Trophoblast cell (in vitro differentiated cells and primary cell): ENCODE data around the gene THOC7.

Source experiments
- DNase-seq, 2 donors: peaks; one replicate each; pipeline ENCODE4 v3.0.0-alpha.2; 2016
- H2AFZ ChIP-seq: 2 replicates; pipeline ENCODE4 v1.6.1; 2013; ENCODE audit warnings: low read length, moderate library complexity, mild to moderate bottlenecking; ENCODE audit not compliant: insufficient read depth, poor library complexity
- H2AK5ac ChIP-seq: 2 replicates; pipeline ENCODE4 v1.6.1; 2013; ENCODE audit warnings: mild to moderate bottlenecking, low read length
- H2BK120ac ChIP-seq: 2 replicates; pipeline ENCODE4 v1.6.1; 2013; ENCODE audit warnings: low read length, mild to moderate bottlenecking, moderate library complexity; ENCODE audit not compliant: insufficient read depth, poor library complexity
- H2BK12ac ChIP-seq: 2 replicates; pipeline ENCODE4 v1.6.1; 2013; ENCODE audit warnings: mild to moderate bottlenecking, low read length, moderate library complexity
- H2BK5ac ChIP-seq: 2 replicates; pipeline ENCODE4 v1.6.1; 2013; ENCODE audit warnings: low read length, low read depth, moderate library complexity, mild to moderate bottlenecking; ENCODE audit not compliant: poor library complexity
- H3K14ac ChIP-seq: 2 replicates; pipeline ENCODE4 v1.6.1; 2013; ENCODE audit warnings: mild to moderate bottlenecking, low read length
- H3K18ac ChIP-seq: 2 replicates; pipeline ENCODE4 v1.6.1; 2013; ENCODE audit warnings: mild to moderate bottlenecking, low read length
- H3K23ac ChIP-seq: 2 replicates; pipeline ENCODE4 v1.6.1; 2013; ENCODE audit warnings: low read length
- H3K27ac ChIP-seq: 2 replicates; pipeline ENCODE4 v1.5.1; 2013; ENCODE audit warnings: low read depth, mild to moderate bottlenecking, inconsistent platforms, low read length, moderate library complexity
- H3K27me3 ChIP-seq: 2 replicates; pipeline ENCODE4 v1.6.1; 2013; ENCODE audit warnings: inconsistent platforms, mild to moderate bottlenecking, low read length, moderate library complexity; ENCODE audit not compliant: insufficient read depth
- H3K36me3 ChIP-seq, 2 experiments: 1 replicate in 1 of 2; 2 replicates in 1 of 2; pipeline ENCODE4 v1.6.1; 2013; ENCODE audit warnings: low read length in 2 of 2, mild to moderate bottlenecking in 2 of 2, moderate library complexity in 1 of 2; ENCODE audit not compliant: insufficient read depth in 2 of 2, control insufficient read depth in 1 of 2
- H3K4ac ChIP-seq: 2 replicates; pipeline ENCODE4 v1.6.1; 2013; ENCODE audit warnings: low read depth, mild to moderate bottlenecking, low read length, moderate library complexity
- H3K4me1 ChIP-seq, 2 experiments: 1 replicate in 1 of 2; 2 replicates in 1 of 2; pipeline ENCODE4 v1.6.1; 2013; ENCODE audit warnings: low read length in 2 of 2, mild to moderate bottlenecking in 2 of 2, moderate library complexity in 1 of 2; ENCODE audit not compliant: insufficient read depth in 2 of 2, control insufficient read depth in 1 of 2
- H3K4me2 ChIP-seq: 2 replicates; pipeline ENCODE4 v1.6.1; 2013; ENCODE audit warnings: inconsistent platforms, mild to moderate bottlenecking, low read length, moderate library complexity
- H3K4me3 ChIP-seq: 2 replicates; pipeline ENCODE4 v1.5.1; 2013; ENCODE audit warnings: mild to moderate bottlenecking, low read depth, low read length, inconsistent platforms
- H3K79me1 ChIP-seq: one replicate; pipeline ENCODE4 v1.6.1; 2013; ENCODE audit warnings: low read length
- H3K79me2 ChIP-seq: 2 replicates; pipeline ENCODE4 v1.6.1; 2013; ENCODE audit warnings: low read length, mild to moderate bottlenecking; ENCODE audit not compliant: control insufficient read depth, insufficient read depth, poor library complexity
- H3K9ac ChIP-seq: 2 replicates; pipeline ENCODE4 v1.6.1; 2013; ENCODE audit warnings: mild to moderate bottlenecking, low read length
- H3K9me3 ChIP-seq: 2 replicates; pipeline ENCODE4 v1.6.1; 2013; ENCODE audit warnings: low read depth, mild to moderate bottlenecking, control low read depth, inconsistent platforms, low read length; ENCODE audit not compliant: insufficient read depth
- H4K12ac ChIP-seq: 2 replicates; pipeline ENCODE4 v1.6.1; 2013; ENCODE audit warnings: low read depth, mild to moderate bottlenecking, low read length, moderate library complexity
- H4K8ac ChIP-seq: 2 replicates; pipeline ENCODE4 v1.6.1; 2013; ENCODE audit warnings: low read depth, mild to moderate bottlenecking, low read length, moderate library complexity
- H4K91ac ChIP-seq: one replicate; pipeline ENCODE4 v1.6.1; 2013; ENCODE audit warnings: low read depth, mild to moderate bottlenecking, low read length, moderate library complexity
- WGBS: extraction: QIAGEN DNeasy Blood & Tissue Kit; methylation state at CpG from one replicate; pipeline ENCODE4 v1.1.7; 2013; ENCODE audit warnings: missing lambda C conversion rate; ENCODE audit not compliant: insufficient read length, insufficient coverage; ENCODE audit errors: extremely low coverage; 5-methylcytosine and 5-hydroxymethylcytosine counted together

Gene THOC7

DNA sequence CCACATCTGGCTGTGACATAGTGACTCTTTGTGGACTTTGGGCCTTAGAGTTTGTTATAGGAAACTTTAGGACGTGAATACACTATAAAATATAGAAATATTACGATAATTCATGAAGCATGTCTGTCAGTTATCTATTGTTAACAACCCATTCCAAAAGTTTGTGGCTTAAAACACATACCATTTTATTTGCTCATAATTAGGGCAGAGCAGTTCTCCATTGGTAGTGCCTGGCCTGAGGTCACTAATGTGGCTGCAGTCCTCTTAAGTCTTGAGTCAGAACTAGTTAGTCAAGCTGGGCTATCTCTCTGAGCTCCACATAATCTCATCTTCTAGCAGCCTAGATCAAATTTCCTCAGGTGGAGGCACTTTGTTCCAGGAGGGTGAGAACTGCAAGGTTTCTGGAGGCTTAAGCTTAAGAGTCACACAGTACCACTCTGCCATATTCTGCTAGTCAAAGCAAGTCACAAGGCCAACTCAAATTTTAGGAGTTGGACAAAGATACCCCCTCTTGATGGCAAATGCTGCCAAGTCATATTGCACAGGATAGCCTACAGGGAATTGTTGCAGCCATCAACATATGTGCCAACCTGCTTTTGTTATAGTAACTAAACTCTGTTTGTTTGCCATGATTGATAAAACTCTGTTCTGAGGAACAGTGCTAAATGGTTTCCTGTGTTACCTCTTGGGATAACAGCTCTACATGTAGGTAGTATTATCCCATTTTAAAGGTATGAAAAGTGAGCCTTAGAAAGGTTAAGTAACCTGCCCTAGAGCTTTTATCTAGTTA lies 8.7 kb upstream of the THOC7 start:
- Histone ChIP-seq H3K27ac (peak overlapping the region; percentile 44), H4K12ac (no peak overlapping the region), H3K4me3 (no peak overlapping the region), H3K9ac (no peak overlapping the region), H3K36me3 (no peaks in the 10 kb centered on the region), H4K91ac (no peak overlapping the region), H2AFZ (no peak overlapping the region), H3K79me1 (no peaks in the 10 kb centered on the region), H2BK12ac (peak overlapping the region; percentile 4), H3K4me2 (no peak overlapping the region), H3K79me2 (peaks cover 4% of the 10 kb centered on the region), H3K4ac (peak overlapping the region; percentile 41), H2AK5ac (no peak overlapping the region), H4K8ac (no peak overlapping the region), H2BK5ac (no peak overlapping the region), H3K27me3 (no peaks in the 10 kb centered on the region), H3K23ac (no peak overlapping the region), H3K9me3 (no peaks in the 10 kb centered on the region), H3K4me1 (peaks cover 2 to 4% of the 10 kb centered on the region in 2 experiments), H3K14ac (no peak overlapping the region), H2BK120ac (no peak overlapping the region), H3K18ac (no peak overlapping the region)
- WGBS: no CpG with 5 or more reads among the region's 2 CpGs
- DNase-seq: peak; percentile 69 to 88

GRCh38 chr3:63870615-63871005 lies 7.0 kb upstream of the THOC7 start:
- Histone ChIP-seq H3K23ac (no peak overlapping the region), H4K8ac (no peak overlapping the region), H2AK5ac (no peak overlapping the region), H3K27ac (no peak overlapping the region), H3K4me2 (no peak overlapping the region), H3K27me3 (no peaks in the 10 kb centered on the region), H3K9me3 (no peaks in the 10 kb centered on the region), H3K4me1 (peaks cover 2 to 4% of the 10 kb centered on the region in 2 experiments), H2BK5ac (no peak overlapping the region), H2BK12ac (no peak overlapping the region), H3K9ac (no peak overlapping the region), H3K14ac (no peak overlapping the region), H3K79me1 (no peaks in the 10 kb centered on the region), H4K91ac (no peak overlapping the region), H3K18ac (no peak overlapping the region), H3K4me3 (no peak overlapping the region), H3K36me3 (peaks cover 1 to 2% of the 10 kb centered on the region in 2 experiments), H3K79me2 (peaks cover 4% of the 10 kb centered on the region), H2BK120ac (no peak overlapping the region), H3K4ac (no peak overlapping the region), H4K12ac (no peak overlapping the region), H2AFZ (no peak overlapping the region)
- no peak for DNase-seq
- WGBS: no CpG with 5 or more reads among the region's 2 CpGs

GRCh38 chr3:63869940-63870614 lies 6.5 kb upstream of the THOC7 start:
- Histone ChIP-seq H2AK5ac (no peak overlapping the region), H4K8ac (no peak overlapping the region)
- WGBS: no CpG with 5 or more reads among the region's 3 CpGs

GRCh38 chr3:63867225-63867624 lies 3.6 kb upstream of the THOC7 start:
- Histone ChIP-seq H3K27me3 (no peaks in the 10 kb centered on the region), H3K36me3 (peaks cover 1 to 2% of the 10 kb centered on the region in 2 experiments), H2BK5ac (no peak overlapping the region), H2AK5ac (no peak overlapping the region), H4K91ac (no peak overlapping the region), H3K9me3 (no peaks in the 10 kb centered on the region), H3K79me2 (peaks cover 18% of the 10 kb centered on the region), H3K23ac (no peak overlapping the region), H2BK120ac (no peak overlapping the region), H4K8ac (no peak overlapping the region), H3K18ac (no peak overlapping the region), H3K4me3 (no peak overlapping the region), H3K4me2 (no peak overlapping the region), H3K4me1 (peaks cover 5 to 6% of the 10 kb centered on the region in 2 experiments), H2AFZ (no peak overlapping the region), H3K27ac (no peak overlapping the region), H4K12ac (no peak overlapping the region), H2BK12ac (no peak overlapping the region), H3K79me1 (peaks cover 13% of the 10 kb centered on the region), H3K4ac (no peak overlapping the region), H3K14ac (no peak overlapping the region), H3K9ac (no peak overlapping the region)
- no CpG with 5 or more reads among the region's 1 CpG for whole genome bisulfite sequencing
- no peak for DNase-seq

More at GRCh38 chr3:63869940-63870614, 6.5 kb upstream of the THOC7 start:
- no peak overlapping the region for H2BK120ac ChIP-seq
- no peak overlapping the region for H3K4me3 ChIP-seq
- no peak for DNase-seq
- H3K9ac ChIP-seq: no peak overlapping the region
- peaks cover 1 to 2% of the 10 kb centered on the region in 2 experiments for H3K36me3 ChIP-seq
- H3K9me3 ChIP-seq: no peaks in the 10 kb centered on the region
- peaks cover 2% of the 10 kb centered on the region for H3K79me2 ChIP-seq
- no peak overlapping the region for H4K12ac ChIP-seq
- no peak overlapping the region for H3K4ac ChIP-seq
- H2BK12ac ChIP-seq: no peak overlapping the region
- no peak overlapping the region for H3K14ac ChIP-seq
- no peak overlapping the region for H4K91ac ChIP-seq
- no peak overlapping the region for H3K4me2 ChIP-seq
- H2AFZ ChIP-seq: no peak overlapping the region
- peaks cover 2 to 4% of the 10 kb centered on the region in 2 experiments for H3K4me1 ChIP-seq
- H2BK5ac ChIP-seq: no peak overlapping the region
- no peak overlapping the region for H3K23ac ChIP-seq
- no peaks in the 10 kb centered on the region for H3K79me1 ChIP-seq
- no peaks in the 10 kb centered on the region for H3K27me3 ChIP-seq
- H3K27ac ChIP-seq: no peak overlapping the region
- no peak overlapping the region for H3K18ac ChIP-seq
